GM11168 (cell line): ENCODE measurements around the gene ACACB.

Experiments
- in situ Hi-C: fragments of 300-500 bp; cut with MboI; formaldehyde crosslinking; loops from one replicate; pipeline ENCODE4 v1.12.0; 2022; ENCODE audit warnings: low sequenced_read_pairs; ENCODE audit not compliant: unreplicated experiment

ACACB gene

DNA sequence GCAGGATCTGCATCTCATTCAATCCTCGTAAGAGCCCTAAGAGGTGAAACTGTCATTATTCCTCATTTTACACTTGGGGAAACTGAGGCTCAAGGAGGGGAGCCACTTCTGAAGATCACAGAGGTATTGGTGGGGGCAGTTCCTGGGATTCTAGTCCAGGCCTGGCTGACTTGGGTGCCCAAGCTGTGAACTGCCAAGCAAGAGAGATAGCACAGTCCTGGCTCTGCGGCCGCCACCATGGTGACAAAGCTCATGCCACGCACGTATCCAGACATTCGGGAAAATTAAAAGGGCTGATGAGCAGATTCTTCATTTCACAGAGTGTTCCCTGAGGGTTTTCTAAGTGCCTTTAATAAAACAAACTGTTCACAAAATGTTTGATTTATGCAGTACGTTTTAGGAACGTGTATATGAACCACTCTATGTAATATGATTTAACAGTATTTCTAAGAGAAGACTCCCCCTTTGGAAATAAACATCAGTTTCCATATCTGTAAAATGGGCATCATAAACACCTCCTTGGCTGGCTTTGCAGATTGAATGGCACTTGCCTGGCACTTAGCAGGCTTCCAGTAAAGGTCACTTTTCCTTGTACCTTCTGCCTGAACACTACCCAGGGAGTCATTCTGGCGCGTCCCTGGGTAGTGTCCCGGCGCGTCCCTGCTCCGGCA, 84.6 kb downstream of the ACACB start:
- in situ Hi-C loops, result no loop called here

DNA sequence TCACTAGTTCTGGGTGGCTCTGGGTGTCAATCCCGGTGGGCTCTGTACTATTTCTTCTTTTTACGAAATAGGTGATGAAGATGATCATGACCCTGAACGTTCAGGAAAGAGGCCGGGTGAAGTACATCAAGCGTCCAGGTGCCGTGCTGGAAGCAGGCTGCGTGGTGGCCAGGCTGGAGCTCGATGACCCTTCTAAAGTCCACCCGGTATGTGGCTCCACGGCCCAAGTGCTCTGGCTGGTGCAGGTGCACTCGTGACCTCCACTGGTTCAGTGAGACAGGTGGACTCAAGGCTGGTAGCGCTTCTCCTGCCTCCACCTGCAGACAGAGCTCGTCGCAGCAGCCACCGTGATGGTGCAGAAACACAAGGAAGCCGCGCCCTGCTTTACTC, 85.1 kb downstream of the ACACB start:
- in situ Hi-C loops, result no loop called here

DNA sequence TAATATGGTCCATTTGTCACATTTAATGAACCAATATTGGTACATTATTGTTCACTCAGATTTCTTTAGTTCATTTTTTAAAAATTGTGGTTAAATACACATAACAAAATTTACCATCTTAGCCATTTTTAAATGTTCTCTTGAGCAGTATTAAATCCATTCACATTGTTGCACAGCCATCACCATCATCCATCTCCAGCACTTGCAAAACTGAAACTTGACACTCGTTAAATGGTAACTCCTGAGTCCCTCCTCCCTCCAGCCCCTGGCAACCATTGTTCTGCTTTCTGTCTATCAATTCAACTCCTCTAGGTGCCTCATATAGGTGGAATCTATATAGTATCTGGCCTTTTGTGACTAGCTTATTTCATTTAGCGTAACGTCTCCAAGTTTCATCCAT, 86.4 kb downstream of the ACACB start:
- in situ Hi-C loops, result no loop called here

DNA sequence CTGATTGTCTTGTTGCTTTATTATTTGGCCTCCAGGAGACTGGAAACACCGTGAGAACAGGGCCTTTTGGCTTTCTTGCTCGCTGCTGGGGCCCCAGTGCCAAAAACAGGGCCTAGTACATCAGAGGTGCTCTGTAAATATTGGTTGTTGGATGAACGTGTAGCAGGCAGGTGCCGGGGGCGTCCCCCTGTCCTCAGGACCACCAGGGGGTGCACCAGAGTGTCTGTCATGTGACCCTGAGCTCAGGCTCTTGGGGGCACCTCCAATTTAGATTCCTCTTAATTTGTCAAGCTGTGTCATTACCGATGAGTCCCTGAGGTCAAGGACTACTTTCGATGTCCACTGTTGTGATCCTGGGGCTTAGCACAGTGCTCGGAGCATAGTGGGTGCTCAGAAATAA, 87.1 kb downstream of the ACACB start:
- in situ Hi-C loops, result no loop called here

DNA sequence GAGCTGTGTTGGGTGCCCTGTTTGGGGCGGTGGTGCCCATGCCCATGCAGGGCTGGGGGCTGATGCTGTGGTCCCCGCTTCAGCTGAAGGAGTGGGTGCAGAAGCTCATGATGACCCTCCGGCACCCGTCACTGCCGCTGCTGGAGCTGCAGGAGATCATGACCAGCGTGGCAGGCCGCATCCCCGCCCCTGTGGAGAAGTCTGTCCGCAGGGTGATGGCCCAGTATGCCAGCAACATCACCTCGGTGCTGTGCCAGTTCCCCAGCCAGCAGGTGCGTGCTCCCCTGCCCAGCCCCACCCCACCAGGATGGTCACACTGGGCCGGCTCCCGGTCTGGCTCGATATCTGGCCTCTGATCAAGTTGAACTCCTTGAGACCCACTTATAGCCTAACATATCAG, 92.7 kb downstream of the ACACB start:
- in situ Hi-C loops, result no loop called here

DNA sequence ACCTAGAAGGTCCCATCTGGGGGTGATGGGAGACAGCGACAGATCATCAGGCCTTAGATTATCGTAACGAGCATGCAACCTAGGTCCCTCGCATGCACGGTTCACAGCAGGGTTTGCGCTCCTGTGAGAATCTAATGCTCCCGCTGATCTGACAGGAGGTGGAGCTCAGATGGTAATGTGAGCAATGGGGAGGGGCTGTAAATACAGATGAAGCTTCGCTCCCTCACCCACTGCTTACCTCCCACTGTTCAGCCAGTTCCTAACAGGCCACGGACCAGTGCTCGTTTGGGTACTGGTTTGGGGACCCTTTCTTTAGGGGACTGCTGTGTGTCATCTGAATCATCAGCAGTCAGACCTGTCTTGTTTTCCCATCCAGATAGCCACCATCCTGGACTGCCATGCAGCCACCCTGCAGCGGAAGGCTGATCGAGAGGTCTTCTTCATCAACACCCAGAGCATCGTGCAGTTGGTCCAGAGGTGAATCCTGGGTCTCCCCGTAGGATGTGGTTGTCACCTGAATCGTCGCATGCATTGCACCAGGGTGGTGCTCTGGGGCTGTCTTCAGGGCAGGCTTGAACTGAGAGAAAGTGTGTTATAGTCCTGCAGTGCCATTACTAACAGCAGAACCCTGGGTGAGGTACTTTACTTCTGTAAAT, 96.2 kb downstream of the ACACB start:
- in situ Hi-C loops, result no loop called here

DNA sequence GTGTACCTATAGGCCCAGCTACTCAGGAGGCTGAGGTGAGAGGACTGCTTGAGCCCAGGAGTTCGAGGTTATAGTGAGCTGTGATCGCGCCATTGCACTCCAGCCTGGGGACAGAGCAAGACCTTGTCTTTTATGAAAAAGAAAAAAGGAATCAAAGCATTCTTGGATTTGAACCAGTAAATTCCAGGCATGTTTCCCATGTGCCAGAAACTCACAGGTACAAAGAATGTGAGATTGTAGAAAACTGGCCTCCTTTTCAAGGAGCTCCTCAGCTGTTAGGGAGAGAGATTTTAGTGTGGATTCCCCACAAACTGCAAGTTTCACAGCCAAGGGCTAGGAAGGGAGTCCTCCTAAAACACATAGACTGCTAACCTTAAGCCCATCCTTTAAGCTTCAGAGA, 97.7 kb downstream of the ACACB start:
- in situ Hi-C loops, result no loop called here

DNA sequence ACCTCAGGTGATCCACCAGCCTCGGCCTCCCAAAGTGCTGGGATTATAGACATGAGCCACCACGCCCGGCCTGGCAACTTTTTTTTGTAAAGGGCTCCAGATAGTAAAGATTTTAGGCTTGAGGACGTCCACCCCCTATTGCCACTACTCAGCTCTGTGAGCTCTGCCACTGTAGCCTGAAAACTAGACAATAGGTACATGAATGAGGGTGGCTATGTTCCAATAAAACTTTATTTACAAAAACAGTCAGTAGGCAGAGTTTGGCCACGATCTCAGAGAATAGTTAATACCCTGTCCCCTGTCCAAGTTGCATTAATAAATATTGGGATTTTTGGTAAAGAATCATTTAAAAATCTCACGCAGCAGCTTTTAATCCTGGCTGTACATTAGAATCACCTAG, 102.6 kb downstream of the ACACB start:
- in situ Hi-C loops, result no loop called here

DNA sequence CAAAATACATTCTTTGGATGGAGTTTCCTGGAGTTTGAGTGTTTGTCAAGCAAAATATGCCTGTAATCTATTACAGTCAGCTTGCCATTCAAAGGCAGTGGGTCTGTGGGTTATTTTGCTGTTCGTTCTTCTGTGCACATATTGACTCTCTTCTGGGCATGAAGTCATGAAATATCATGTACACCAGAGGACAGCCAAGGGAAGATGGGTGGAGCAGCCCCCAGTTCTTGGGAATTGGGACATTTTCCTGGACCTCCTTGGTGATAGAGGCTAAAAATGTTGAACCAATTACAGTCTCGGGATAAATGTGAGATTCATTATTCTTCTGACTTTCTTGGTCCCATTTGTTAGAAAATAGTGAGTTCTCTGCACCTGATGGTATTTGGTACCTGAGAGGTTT, 103.6 kb downstream of the ACACB start:
- in situ Hi-C loops, result no loop called here

DNA sequence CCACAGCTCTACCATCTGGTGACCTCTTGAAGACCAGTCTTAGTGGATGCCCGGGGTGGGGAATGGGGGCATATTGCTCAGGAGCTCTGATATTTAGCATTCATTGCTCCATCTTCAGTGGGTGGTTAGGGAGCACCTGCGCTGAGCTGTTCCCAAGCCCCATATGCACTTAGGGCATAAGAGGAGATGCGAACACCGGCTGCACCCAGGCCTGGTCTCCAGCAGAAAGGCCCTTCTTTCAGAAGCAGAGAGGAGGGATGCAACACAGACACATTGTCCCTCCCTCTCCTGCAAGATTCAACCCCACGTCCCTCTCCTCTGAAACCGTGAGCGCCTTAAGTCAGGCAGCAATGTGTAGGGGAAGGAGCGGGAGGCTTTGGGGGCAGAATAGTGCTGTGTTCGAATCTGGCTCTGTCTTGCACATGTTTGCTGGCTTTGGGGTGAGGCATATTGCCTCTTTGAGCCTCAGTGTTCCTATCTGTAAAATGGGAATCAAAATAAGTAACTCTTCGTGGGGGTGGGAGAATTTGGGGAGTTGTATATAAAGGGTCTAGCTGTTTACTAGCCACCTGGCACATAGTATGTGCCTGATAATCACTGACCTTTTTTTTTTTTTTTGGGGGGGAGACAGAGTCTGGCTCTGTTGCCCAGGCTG, 105.0 kb downstream of the ACACB start:
- in situ Hi-C loops, result no loop called here

DNA sequence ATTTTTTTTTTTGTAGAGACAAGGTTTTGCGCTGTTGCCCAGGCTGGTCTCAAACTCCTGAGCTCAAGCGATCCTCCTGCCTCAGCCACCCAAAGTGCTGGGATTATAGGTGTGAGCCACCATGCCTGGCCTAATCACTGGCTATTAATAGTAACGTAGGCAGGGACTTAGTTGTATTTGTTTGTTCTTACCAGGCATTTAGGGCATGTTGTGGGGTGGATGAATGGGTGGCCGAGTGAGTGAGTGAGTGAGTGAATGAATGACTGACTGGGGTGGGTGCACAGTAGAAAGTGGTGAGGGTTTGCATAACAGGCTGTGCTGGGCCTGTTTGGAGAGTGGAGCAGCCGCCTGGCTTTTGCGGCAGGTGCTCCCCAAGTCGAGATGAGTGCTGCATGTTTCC, 105.7 kb downstream of the ACACB start:
- in situ Hi-C loops, result no loop called here

DNA sequence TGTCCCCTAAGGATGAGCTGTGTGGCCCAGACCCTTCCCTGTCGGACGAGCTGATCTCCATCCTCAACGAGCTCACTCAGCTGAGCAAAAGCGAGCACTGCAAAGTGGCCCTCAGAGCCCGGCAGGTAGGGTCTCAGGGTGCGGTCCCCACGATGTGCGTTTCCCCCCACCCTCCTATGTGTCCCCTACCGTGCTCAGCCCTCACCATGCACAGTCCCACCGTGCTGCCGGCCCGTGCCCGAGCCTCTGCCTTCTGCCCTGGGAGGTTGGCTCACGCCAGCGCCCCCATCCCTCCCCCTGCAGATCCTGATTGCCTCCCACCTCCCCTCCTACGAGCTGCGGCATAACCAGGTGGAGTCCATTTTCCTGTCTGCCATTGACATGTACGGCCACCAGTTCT, 106.1 kb downstream of the ACACB start:
- in situ Hi-C loops, result no loop called here

DNA sequence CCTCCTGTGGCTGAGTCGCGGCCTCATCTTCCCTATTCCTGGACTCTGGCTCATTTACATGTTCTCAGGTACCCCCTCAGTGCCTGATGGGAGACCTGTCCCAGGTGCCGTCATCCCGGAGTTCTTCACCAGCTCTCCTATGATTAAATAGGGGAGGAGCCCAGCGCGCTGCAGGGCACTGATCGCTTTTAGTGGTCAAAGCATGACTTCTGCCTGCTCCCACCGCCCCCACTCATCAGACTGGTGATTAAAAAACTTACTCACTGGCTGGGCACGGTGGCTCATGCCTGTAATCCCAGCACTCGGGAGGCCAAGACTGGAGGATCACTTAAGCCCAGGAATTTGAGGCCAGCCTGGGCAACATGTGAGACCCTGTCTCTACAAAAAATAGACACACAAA, 106.8 kb downstream of the ACACB start:
- in situ Hi-C loops, result no loop called here

DNA sequence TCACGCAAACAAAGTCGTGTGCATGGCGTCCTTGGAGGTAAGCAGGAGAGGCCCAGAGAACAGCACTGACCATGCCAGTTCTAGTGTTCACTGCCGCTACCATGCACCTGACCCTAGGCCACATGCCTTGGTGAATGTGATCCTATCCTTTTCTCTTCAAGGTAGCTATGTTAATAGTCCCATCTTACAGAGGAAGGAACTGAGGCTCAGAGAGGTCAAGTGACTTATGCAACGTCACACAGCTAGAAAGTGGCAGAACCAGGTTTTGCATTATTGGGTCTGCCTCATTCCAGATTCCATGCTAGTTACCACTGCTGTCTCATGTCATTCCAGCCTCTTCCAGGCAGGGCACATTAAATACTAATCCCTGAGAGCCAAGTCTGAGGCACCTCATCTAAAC, 107.5 kb downstream of the ACACB start:
- in situ Hi-C loops, result no loop called here

DNA sequence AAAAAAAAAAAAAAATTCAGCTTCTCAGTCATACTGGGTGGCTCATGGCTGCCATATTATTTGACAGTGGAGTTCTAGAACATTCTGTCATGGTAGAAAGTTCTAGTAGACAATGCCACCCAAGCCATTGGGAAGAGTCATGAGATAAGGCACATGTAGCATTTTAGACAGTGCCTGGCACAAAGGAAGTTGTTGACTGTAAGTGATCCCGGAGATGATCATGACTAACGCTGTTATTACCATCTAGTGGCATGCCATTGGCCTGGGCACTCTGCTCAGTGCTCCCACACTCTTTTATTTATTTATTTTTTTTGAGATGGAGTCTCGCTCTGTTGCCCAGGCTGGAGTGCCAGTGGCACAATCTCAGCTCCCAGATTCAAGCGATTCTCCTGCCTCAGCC, 112.3 kb downstream of the ACACB start:
- in situ Hi-C loops, result no loop called here

DNA sequence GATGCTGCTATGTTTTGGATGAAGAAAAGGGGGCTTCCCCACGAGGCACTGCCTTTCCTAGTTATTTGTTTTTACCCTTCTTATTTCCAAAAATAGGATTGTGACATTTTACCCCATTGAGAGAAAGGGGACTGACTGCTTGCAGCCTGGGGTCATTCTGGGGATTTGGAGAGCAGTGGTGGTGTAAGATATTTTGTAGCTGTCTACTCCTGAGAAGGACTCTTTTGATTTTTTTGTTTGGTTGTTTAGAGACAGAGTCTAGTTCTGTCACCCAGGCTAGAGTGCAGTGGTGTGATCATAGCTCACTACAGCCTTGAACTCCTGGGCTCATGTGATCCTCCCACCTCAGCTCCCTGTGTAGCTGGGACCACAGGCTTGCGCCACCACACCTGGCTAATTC, 113.8 kb downstream of the ACACB start:
- in situ Hi-C loops, result no loop called here

DNA sequence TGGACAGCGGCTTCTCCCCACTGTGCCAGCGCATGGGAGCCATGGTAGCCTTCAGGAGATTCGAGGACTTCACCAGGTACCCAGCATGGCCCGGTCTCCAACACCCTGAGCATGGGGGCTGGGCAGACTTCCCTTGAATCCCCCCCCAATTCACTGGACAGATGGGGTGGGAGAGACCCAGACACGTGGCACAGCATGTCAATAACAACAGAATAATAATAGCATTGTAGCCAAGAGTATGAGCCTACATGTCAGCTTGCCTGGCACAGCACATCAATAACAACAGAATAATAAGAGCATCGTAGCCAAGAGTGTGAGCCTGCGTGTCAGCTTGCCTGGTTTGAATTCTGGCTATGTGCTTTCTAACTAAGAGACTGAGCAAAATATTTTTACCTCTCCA, 116.3 kb downstream of the ACACB start:
- in situ Hi-C loops, result no loop called here

DNA sequence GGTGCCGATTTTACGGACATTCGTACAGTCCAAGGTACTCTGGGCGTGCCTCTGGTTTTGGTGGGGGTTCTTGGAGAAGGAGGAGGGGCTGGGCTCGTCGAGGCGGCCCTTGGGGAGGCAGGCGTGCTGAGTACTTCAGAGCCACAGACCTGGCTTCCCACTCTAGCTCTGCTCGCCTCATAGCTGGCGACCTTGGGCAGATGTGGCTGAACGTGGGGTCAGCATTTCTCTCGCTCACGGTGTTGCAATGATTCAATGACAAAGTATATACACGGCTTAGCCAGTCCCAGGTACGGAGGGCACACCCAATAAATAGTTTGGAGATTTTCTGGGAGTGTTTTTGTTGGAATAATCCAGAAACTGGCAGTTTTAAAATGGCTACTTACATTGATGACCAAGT, 117.6 kb downstream of the ACACB start:
- in situ Hi-C loops, result no loop called here

DNA sequence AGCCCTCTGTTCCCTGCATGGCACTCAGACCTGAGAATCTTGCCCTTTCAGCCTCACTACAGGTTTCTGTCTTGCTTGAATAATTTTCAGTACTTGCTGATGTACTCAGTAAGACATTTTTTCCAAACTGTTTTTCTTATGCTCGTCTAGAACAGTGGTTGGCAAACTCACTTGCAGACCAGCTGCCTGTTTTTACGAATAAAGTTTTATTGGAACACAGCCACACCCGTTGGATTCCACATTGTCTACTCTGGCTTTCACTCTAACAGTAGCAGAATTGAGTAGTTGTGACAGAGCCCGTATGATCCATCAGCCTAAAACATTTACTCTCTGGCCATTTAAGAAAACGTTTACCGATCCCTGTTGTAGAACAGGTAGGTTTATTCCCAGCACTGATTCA, 119.9 kb downstream of the ACACB start:
- in situ Hi-C loops, result no loop called here

DNA sequence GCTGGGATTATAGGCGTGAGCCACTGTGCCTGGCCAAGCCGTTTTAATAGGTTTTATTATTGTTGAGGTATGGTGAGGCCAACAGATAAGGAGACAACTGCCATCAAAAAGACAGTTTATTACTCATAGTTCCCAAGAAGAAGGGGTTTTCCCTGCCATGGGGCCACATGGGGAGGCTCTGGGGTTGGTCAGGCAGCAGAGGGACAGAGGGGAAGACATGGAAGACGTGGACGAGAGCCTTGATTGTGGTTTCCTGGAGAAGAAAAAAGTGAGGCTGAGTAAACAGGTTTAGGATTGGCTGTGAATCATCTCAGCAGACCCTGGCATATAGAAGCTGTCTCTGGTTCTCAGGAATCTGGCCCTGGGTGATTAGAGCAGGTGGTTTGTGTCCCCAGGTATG, 122.8 kb downstream of the ACACB start:
- in situ Hi-C loops, result no loop called here

DNA sequence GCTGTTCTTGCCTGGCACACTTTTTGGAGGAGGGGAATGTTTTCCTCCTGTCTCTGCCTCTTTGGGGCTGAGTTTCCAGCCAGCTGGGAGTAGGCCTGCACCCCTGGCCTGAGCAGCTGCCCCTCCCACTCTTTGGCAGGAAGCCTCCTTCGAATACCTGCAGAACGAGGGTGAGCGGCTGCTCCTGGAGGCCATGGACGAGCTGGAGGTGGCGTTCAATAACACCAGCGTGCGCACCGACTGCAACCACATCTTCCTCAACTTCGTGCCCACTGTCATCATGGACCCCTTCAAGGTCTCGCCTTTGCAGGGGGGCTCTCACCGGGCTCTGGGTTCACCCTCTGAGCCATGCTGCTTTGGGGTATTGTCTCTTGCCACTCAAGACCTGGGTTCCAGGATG, 123.3 kb downstream of the ACACB start:
- in situ Hi-C loops, result no loop called here

DNA sequence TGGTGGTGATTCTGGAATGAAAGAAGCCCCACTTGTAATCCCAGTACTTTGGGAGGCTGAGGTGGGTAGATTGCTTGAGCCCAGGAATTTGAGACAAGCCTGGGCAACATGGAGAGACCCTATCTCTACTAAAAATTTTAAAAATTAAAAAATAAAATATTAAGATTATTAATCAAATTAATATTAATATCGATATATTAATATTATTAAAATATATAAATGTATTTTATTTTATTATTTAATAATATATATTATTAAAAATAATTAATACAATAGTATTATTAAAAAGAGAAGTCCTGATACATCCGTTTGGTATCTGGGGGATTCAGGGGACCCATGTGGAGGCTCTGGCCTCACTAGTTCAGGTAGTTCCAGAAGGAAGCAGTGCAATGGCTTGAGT, 124.0 kb downstream of the ACACB start:
- in situ Hi-C loops, result no loop called here
